Osteoblast (primary cell): ENCODE measurements around the gene TOMM6. TPM values are rescaled to one million over a fixed set of nuclear protein-coding genes. Genes with fewer than 3 reads are reported as not detected.
"Not testable (repeated sequence)": the region's sequence is repeated elsewhere in the genome, so short reads cannot be mapped to it uniquely, and the experiment has no call there.

ENCODE experiments used
- DNase-seq: peaks from one replicate; pipeline ENCODE4 v3.0.0; 2011; ENCODE audit warnings: low spot score, mixed read lengths; ENCODE audit not compliant: insufficient read length; ENCODE audit errors: missing footprints
- H2AFZ ChIP-seq: 2 replicates; pipeline ENCODE4 v1.6.0; 2011; ENCODE audit warnings: mild to moderate bottlenecking, low read length
- H3K27ac ChIP-seq: 2 replicates; pipeline ENCODE4 v1.5.1; 2011; ENCODE audit warnings: mild to moderate bottlenecking, low read depth, low read length, moderate library complexity
- H3K27me3 ChIP-seq: 2 replicates; pipeline ENCODE4 v1.6.0; 2012; ENCODE audit warnings: mild to moderate bottlenecking, control low read depth, inconsistent platforms, low read length, moderate library complexity; ENCODE audit not compliant: insufficient read depth
- H3K36me3 ChIP-seq: 2 replicates; pipeline ENCODE4 v1.5.1; 2011; ENCODE audit warnings: mild to moderate bottlenecking, low read length, control low read depth, moderate library complexity; ENCODE audit not compliant: insufficient read depth
- H3K4me1 ChIP-seq: 2 replicates; pipeline ENCODE4 v1.5.1; 2011; ENCODE audit warnings: mild to moderate bottlenecking, low read length, control low read depth, moderate library complexity; ENCODE audit not compliant: insufficient read depth
- H3K4me2 ChIP-seq: 2 replicates; pipeline ENCODE4 v1.6.0; 2011; ENCODE audit warnings: mild to moderate bottlenecking, low read length; ENCODE audit not compliant: insufficient read depth
- H3K4me3 ChIP-seq: fragments of 200-600 bp; sonication (generic); 3 replicates; pipeline ENCODE4 v1.5.1; 2012; ENCODE audit warnings: mild to moderate bottlenecking, low read length, inconsistent platforms; ENCODE audit not compliant: insufficient read depth
- H3K79me2 ChIP-seq: 2 replicates; pipeline ENCODE4 v1.6.0; 2012; ENCODE audit warnings: mild to moderate bottlenecking, low read length, control low read depth, inconsistent platforms; ENCODE audit not compliant: insufficient read depth
- H3K9me3 ChIP-seq: 2 replicates; pipeline ENCODE4 v1.5.1; 2011; ENCODE audit warnings: low read depth, low read length, control low read depth
- H4K20me1 ChIP-seq: 2 replicates; pipeline ENCODE4 v1.6.0; 2012; ENCODE audit warnings: mild to moderate bottlenecking, low read length, control low read depth; ENCODE audit not compliant: insufficient read depth
- CTCF ChIP-seq: IDR thresholded peaks from 2 replicates; pipeline ENCODE4 v1.5.1; 2011; ENCODE audit warnings: mild to moderate bottlenecking, low read depth, low read length, moderate library complexity; ENCODE audit errors: extremely low read depth
- total RNA-seq: library from RNA; depleted of rRNA; stranded (reverse); fragments of >200 nt; gene quantifications from 2 replicates; pipeline ENCODE4 v1.2.3, GENCODE V29; 2012

Gene TOMM6
- total RNA-seq, 1 donor: 54.6 TPM

- no peak overlapping the region for H3K27ac ChIP-seq
- peak; percentile 86 for DNase-seq
- no peak overlapping the region for H3K4me2 ChIP-seq
- H3K4me1 ChIP-seq: peaks cover 6% of the 10 kb centered on the region
- H3K9me3 ChIP-seq: no peaks in the 10 kb centered on the region
- H3K27me3 ChIP-seq: no peaks in the 10 kb centered on the region
- no peak for TF ChIP-seq CTCF
- no peaks in the 10 kb centered on the region for H4K20me1 ChIP-seq
- no peaks in the 10 kb centered on the region for H3K36me3 ChIP-seq
- no peak overlapping the region for H3K4me3 ChIP-seq
- H2AFZ ChIP-seq: no peak overlapping the region
- no peaks in the 10 kb centered on the region for H3K79me2 ChIP-seq
Measured at GRCh38 chr6:41763470-41763869, 24.0 kb upstream of the TOMM6 start.

- not testable (repeated sequence) for H3K27ac ChIP-seq, H3K36me3 ChIP-seq, H3K4me1 ChIP-seq, H3K4me3 ChIP-seq, H3K9me3 ChIP-seq, H2AFZ ChIP-seq, H3K79me2 ChIP-seq, H3K27me3 ChIP-seq, H4K20me1 ChIP-seq, H3K4me2 ChIP-seq
- peak; percentile 69 for DNase-seq
Measured at GRCh38 chr6:41766043-41766664, 21.3 kb upstream of the TOMM6 start.

- H3K27me3 ChIP-seq: no peaks in the 10 kb centered on the region
- peak overlapping the region; percentile 39 for H3K27ac ChIP-seq
- no peak overlapping the region for H3K4me2 ChIP-seq
- peaks cover 10% of the 10 kb centered on the region for H3K36me3 ChIP-seq
- no peaks in the 10 kb centered on the region for H4K20me1 ChIP-seq
- peak; percentile 94 for DNase-seq
- no peak for TF ChIP-seq CTCF
- no peak overlapping the region for H3K4me3 ChIP-seq
- no peaks in the 10 kb centered on the region for H3K79me2 ChIP-seq
- H3K4me1 ChIP-seq: peaks cover 6% of the 10 kb centered on the region
- H3K9me3 ChIP-seq: no peaks in the 10 kb centered on the region
- H2AFZ ChIP-seq: peak overlapping the region; percentile 67
Measured at GRCh38 chr6:41767112-41767833, 20.2 kb upstream of the TOMM6 start.

- DNase-seq: peak; percentile 51
- no peak overlapping the region for H2AFZ ChIP-seq
- H4K20me1 ChIP-seq: no peaks in the 10 kb centered on the region
- peaks cover 6% of the 10 kb centered on the region for H3K4me1 ChIP-seq
- H3K36me3 ChIP-seq: peaks cover 18% of the 10 kb centered on the region
- no peaks in the 10 kb centered on the region for H3K79me2 ChIP-seq
- TF ChIP-seq CTCF: no peak
- H3K9me3 ChIP-seq: no peaks in the 10 kb centered on the region
- no peaks in the 10 kb centered on the region for H3K27me3 ChIP-seq
- H3K4me2 ChIP-seq: no peak overlapping the region
- H3K27ac ChIP-seq: no peak overlapping the region
- no peak overlapping the region for H3K4me3 ChIP-seq
Measured at GRCh38 chr6:41768545-41769308, 18.8 kb upstream of the TOMM6 start.
